HCT116 (cell line): ENCODE results near the gene METTL22.

Experiments
- ELF1 ChIP-seq: IDR thresholded peaks from 2 replicates; pipeline ENCODE4 v1.6.1; 2012; ENCODE audit warnings: low read depth, borderline replicate concordance
- POLR2A ChIP-seq: IDR thresholded peaks from 2 replicates; pipeline ENCODE4 v1.7.0; 2011; ENCODE audit warnings: borderline replicate concordance; ENCODE audit not compliant: insufficient read depth, insufficient read length; ENCODE audit errors: extremely low read depth
- TF ChIP-seq, protein P1 (sequence below): IDR thresholded peaks from 2 replicates; pipeline ENCODE4 v1.6.1; 2012
- TF ChIP-seq, protein P2 (sequence below), 3 experiments: fragments of 200-600 bp in 1 of 3; sonication (generic) in 1 of 3; IDR thresholded peaks in 2 of 3; conservative IDR thresholded peaks in 1 of 3; 2 replicates each; pipeline ENCODE4 v1.5.1; 2012 to 2017; ENCODE audit warnings: low read depth in 2 of 3, low read length in 2 of 3, antibody characterized with exemption in 1 of 3, borderline replicate concordance in 1 of 3, control low read depth in 1 of 3, mild to moderate bottlenecking in 1 of 3, mixed read lengths in 1 of 3, mixed run types in 1 of 3, moderate library complexity in 1 of 3; ENCODE audit not compliant: insufficient read depth in 1 of 3
- TF ChIP-seq, protein P3 (sequence below): IDR thresholded peaks from 2 replicates; pipeline ENCODE4 v1.6.1; 2012; ENCODE audit warnings: low read depth

DNA sequence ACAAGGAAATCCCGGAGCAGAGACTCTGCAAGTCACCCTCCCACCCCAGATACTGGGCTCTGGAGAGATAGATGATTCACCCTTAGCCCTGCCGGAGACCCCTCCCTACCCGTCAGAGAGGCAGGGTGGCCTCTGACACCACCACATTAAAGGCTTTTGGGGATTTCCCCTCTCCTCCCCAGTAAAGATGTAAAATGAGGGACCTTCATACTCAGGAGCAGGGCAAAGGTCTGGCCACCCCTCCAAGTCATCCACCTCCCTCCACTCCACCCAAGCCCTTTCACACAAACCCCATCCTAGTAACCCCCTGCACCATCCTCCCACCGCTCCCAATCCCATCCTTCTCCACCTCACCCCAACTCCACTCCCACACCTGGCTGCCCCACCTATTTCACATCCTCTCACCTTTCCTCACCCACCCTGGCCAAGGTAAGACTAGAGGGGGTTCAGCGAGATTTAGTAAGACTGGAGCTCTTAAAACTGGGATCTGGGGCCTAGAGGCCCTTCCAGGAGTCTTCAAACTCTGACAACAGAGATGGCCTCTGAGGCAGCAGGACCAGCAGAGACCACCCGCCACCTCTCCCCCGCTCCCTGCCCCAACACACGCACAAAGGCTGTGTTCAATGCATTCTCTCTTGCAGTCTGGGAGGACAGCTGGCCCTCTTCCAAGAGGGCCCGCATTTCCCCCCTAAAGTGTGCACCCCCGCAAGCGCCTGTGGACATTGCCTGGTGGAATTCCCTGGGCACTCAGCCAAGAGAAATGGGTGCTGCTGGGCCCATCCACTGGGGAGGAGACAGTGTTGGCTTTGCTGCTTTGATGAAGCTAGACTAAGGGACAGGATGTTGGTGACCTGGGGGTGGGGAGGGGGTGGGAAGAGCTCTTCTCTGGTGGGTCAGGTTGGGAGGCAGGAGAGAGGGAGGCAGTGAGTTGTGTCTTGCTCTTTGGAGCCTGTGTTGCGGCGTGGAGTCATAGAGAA is 54.0 kb downstream of the METTL22 start:
- TF ChIP-seq, protein P1, sequence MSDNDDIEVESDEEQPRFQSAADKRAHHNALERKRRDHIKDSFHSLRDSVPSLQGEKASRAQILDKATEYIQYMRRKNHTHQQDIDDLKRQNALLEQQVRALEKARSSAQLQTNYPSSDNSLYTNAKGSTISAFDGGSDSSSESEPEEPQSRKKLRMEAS = no peak
- TF ChIP-seq, protein P2, sequence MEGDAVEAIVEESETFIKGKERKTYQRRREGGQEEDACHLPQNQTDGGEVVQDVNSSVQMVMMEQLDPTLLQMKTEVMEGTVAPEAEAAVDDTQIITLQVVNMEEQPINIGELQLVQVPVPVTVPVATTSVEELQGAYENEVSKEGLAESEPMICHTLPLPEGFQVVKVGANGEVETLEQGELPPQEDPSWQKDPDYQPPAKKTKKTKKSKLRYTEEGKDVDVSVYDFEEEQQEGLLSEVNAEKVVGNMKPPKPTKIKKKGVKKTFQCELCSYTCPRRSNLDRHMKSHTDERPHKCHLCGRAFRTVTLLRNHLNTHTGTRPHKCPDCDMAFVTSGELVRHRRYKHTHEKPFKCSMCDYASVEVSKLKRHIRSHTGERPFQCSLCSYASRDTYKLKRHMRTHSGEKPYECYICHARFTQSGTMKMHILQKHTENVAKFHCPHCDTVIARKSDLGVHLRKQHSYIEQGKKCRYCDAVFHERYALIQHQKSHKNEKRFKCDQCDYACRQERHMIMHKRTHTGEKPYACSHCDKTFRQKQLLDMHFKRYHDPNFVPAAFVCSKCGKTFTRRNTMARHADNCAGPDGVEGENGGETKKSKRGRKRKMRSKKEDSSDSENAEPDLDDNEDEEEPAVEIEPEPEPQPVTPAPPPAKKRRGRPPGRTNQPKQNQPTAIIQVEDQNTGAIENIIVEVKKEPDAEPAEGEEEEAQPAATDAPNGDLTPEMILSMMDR (IDR thresholded peaks at IDR 0.05 in 2 of 3, conservative IDR thresholded peaks at IDR 0.05 in 1 of 3; ENCODE audit: borderline replicate concordance in 1 of 3, insufficient read depth in 1 of 3, low read depth in 2 of 3, low read length in 2 of 3) = no peak
- TF ChIP-seq POLR2A = no peak
- TF ChIP-seq, protein P3, sequence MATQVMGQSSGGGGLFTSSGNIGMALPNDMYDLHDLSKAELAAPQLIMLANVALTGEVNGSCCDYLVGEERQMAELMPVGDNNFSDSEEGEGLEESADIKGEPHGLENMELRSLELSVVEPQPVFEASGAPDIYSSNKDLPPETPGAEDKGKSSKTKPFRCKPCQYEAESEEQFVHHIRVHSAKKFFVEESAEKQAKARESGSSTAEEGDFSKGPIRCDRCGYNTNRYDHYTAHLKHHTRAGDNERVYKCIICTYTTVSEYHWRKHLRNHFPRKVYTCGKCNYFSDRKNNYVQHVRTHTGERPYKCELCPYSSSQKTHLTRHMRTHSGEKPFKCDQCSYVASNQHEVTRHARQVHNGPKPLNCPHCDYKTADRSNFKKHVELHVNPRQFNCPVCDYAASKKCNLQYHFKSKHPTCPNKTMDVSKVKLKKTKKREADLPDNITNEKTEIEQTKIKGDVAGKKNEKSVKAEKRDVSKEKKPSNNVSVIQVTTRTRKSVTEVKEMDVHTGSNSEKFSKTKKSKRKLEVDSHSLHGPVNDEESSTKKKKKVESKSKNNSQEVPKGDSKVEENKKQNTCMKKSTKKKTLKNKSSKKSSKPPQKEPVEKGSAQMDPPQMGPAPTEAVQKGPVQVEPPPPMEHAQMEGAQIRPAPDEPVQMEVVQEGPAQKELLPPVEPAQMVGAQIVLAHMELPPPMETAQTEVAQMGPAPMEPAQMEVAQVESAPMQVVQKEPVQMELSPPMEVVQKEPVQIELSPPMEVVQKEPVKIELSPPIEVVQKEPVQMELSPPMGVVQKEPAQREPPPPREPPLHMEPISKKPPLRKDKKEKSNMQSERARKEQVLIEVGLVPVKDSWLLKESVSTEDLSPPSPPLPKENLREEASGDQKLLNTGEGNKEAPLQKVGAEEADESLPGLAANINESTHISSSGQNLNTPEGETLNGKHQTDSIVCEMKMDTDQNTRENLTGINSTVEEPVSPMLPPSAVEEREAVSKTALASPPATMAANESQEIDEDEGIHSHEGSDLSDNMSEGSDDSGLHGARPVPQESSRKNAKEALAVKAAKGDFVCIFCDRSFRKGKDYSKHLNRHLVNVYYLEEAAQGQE = no peak
- TF ChIP-seq ELF1 = no peak
